ENCODE results near the gene AKAP3.

DNA sequence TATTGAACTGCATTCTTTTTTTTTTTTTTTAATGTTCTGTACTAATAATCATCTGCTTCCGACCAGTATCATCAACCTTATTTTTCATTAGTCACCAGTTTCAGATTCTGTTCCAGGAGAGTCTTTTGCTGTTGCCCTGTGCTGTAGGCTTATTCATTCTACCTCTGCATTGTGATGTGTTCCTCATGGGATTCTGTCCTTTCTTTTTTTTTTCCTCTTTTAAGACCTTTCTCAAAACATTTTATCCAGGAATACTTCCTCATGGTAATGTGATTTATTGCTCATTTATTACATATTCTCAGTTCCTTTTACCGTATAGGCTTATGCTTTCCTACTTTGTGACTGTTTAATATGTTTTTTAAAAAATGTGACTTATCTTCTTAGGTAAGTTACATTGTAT is 4.8 kb upstream of the AKAP3 start:
- TF ChIP-seq, protein P1, sequence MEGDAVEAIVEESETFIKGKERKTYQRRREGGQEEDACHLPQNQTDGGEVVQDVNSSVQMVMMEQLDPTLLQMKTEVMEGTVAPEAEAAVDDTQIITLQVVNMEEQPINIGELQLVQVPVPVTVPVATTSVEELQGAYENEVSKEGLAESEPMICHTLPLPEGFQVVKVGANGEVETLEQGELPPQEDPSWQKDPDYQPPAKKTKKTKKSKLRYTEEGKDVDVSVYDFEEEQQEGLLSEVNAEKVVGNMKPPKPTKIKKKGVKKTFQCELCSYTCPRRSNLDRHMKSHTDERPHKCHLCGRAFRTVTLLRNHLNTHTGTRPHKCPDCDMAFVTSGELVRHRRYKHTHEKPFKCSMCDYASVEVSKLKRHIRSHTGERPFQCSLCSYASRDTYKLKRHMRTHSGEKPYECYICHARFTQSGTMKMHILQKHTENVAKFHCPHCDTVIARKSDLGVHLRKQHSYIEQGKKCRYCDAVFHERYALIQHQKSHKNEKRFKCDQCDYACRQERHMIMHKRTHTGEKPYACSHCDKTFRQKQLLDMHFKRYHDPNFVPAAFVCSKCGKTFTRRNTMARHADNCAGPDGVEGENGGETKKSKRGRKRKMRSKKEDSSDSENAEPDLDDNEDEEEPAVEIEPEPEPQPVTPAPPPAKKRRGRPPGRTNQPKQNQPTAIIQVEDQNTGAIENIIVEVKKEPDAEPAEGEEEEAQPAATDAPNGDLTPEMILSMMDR (IDR thresholded peaks at IDR 0.05): no peak
- no peak for TF ChIP-seq POLR2A (IDR thresholded peaks at IDR 0.05)

Measured in thyroid gland (tissue), 4 donors.